Spleen (tissue), 7 donors: ENCODE results near the gene SLIT3.

Experiments used
- POLR2AphosphoS5 ChIP-seq, 3 donors: sonication (generic); formaldehyde crosslinking; IDR thresholded peaks; one replicate each; pipeline ENCODE4 v1.5.1; 2017; ENCODE audit warnings: antibody characterized with exemption in 3 of 3
- TF ChIP-seq, protein P1 (sequence below), 11 experiments: fragments of 200-600 bp in 7 of 11; fragments of 450-650 bp in 4 of 11; sonication (generic) in 4 of 11; IDR thresholded peaks in 8 of 11; conservative IDR thresholded peaks in 3 of 11; 1 replicate in 7 of 11; 2 replicates in 4 of 11; pipeline versions ENCODE4 v1.4.0 to v1.8.0; 2016 to 2021; ENCODE audit warnings: antibody characterized with exemption in 11 of 11, inconsistent platforms in 4 of 11, mild to moderate bottlenecking in 1 of 11
- donor health status: DM: no; HTN: no; CAD: no; lungs with moderate emphysema.
- donor health status: DM: no; HTN: no; CAD: no.
- donor health status: DM: no; HTN: no; CAD: no.

DNA sequence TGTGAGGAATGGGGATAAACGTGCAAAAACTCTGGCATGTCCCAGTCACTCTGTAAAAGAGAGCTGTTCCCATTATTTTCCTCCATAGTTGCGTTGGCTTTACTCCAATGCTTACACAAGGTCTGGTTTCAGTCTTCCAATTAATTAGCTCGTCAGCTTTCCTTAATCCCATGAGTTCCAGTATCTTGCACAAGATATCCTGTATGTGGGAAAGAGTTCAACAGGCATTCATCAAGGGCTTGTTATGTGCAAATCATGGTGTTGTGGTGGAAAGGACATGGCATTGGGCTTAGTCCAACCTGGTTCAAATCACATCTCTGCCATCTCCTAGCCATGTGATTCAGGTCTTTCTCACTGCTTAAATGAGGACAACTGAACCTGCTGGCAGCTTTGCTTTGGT lies 644.3 kb downstream of the SLIT3 start:
- no peak for TF ChIP-seq POLR2AphosphoS5 (IDR thresholded peaks at IDR 0.05)
- TF ChIP-seq, protein P1, sequence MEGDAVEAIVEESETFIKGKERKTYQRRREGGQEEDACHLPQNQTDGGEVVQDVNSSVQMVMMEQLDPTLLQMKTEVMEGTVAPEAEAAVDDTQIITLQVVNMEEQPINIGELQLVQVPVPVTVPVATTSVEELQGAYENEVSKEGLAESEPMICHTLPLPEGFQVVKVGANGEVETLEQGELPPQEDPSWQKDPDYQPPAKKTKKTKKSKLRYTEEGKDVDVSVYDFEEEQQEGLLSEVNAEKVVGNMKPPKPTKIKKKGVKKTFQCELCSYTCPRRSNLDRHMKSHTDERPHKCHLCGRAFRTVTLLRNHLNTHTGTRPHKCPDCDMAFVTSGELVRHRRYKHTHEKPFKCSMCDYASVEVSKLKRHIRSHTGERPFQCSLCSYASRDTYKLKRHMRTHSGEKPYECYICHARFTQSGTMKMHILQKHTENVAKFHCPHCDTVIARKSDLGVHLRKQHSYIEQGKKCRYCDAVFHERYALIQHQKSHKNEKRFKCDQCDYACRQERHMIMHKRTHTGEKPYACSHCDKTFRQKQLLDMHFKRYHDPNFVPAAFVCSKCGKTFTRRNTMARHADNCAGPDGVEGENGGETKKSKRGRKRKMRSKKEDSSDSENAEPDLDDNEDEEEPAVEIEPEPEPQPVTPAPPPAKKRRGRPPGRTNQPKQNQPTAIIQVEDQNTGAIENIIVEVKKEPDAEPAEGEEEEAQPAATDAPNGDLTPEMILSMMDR (IDR thresholded peaks at IDR 0.05 in 8 of 11, conservative IDR thresholded peaks at IDR 0.05 in 3 of 11): no peak
